ENCODE measurements around the gene PICK1. TPM values are rescaled to one million over a fixed set of nuclear protein-coding genes. Genes with fewer than 3 reads are reported as not detected.
"Not testable (repeated sequence)": the region's sequence is repeated elsewhere in the genome, so short reads cannot be mapped to it uniquely, and the experiment has no call there.

The PICK1 gene
- total RNA-seq, 1 donor from 2014 or later = 63.2 TPM

DNA sequence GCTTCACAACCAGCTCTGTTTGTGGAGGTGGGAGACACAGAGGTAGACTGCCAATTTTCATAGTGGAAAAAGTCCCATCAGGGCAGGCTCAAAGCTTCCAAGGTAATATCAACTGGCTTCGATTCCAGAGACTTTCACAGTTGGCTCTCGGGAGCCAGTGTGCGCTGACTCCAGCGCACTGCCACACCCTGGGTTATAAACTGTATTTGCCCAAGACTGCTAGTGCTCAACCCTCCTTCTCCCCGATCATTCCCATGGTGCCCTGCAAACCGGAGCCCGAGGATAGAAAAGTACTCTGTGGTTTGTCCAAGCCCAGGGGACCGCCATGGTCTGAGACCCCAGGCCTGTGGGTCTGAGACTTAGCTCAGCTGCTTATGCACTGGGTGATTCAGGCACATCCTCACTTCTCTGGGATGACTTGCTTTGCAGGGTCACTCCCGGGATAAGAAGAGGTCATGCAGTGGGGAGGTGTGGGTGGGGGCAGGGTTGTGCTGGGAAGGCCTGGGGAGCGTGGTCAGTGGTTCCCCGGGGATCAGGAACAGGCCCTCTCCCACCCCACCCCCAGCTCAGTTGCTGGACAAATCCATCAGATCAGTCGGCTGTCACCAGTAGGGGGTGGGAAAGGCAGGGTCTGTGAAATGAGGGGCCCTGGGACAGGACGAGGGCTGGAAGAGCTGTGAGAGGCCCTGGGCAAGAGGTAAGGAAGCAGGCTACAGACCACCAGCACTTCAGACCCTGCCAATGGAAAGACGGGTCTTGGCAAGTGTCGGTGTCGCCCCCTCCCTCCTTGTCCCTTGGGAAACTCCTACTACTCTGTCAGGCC is 26.7 kb upstream of the PICK1 start:
- no peak for DNase-seq (ENCODE audit: low spot score)

- DNase-seq (ENCODE audit: low spot score) = no peak
Observed at GRCh38 chr22:38031491-38031890, 25.7 kb upstream of the PICK1 start.

GRCh38 chr22:38032681-38033521 is 24.3 kb upstream of the PICK1 start:
- no peak for DNase-seq (ENCODE audit: low spot score)

DNA sequence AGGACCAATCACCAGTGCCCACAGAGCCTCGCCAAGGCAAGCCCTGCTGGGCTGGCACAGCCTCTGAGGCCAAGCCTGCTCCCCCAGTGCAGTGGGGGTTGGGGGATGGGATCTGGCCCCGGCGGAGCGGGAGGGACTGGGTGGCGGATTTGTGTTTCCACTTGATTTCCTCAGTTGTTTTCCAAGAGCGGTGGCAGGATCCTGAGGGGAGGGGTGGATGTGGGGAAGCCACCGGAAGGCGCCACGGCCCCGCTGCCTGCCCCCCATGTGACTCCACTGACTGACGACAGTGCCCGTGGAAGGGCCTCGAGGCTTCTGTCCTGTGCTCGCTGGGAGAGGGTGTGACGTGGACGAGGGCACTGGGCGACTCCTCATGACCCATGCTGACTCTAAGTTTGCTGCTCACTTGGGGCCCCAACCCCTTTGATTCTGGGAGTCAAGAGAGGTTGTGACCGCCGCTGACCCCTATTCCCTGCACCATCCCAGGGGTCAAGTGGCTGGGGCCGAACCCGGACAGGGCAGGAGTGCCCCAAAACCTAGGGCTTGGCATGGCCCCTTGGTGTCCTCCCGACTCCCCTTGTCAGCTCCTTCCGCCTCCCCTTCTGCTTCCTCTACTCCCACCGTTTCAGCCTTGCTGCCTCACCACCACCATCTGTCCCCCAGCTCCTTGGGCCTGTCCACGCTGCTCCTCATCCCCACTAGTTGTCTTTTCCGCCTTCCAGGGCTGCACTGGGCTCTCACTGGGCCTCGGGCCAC is 23.5 kb upstream of the PICK1 start:
- DNase-seq (ENCODE audit: low spot score) = no peak

GRCh38 chr22:38034278-38034882 is 22.8 kb upstream of the PICK1 start:
- peak; percentile 85 for DNase-seq (ENCODE audit: low spot score)

DNA sequence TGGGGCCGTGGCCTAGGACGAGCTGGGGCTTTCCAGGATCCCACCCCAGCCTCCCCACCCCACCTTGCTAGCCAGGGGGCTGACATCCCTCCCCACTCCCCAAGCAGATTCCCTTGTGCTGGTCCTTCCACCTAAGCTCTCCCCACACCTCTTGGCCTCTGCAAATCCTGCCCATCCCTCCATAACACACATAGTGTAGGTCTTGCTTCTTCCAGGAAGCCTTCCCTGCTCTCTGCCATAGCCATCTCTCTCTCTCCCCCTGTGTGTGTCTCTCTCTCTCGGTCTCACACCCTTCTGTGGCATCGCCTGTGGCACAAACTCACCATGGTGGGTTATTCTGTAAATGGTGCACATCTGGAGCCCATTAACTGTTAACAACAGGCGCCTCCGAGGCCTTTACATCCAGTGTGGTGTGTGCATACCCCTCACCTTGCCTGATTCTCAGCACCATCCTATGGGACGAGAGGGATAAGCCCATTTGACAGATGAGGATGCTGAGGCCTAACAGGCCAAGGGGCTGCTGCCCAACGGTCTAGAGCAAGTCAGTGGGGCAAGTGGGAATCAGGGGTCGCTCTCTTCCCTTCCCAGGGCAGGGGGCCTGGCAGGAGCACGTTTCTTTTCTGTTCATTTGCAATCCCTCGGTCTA is 22.2 kb upstream of the PICK1 start:
- no peak for DNase-seq (ENCODE audit: low spot score)

- DNase-seq (ENCODE audit: low spot score) = no peak
Observed at GRCh38 chr22:38035530-38035885, 21.7 kb upstream of the PICK1 start.

DNA sequence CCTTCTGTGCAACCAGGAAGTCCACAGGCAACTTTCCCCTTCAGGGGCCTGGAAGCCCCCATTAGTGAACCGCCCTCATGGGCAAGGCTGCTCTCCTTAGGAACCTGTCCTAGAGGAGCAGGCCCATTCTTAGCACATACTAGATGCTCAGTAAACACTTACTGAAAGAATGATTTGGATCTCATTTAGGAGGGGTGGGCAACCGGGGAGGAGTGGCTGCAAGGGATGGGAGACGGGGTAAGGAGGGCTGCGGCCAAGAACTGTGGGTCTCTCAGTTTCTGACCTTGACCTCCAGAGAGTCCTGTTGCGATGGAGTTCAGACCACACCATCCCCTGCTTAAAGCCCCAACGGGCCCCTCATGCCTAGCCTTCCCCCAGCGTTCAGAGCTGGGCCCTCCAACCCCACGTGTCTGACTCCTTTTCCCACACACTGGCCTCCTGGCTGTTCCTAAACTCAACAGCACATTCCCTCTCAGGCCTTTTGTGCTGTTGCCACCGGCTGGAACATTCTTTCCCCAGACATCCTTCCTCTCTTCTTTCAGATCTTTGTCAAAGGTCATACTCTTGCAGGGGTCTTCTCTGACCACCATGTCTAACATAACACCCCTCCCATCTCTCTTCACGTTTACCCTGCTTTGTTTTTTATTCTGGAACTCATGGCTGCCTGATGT is 20.7 kb upstream of the PICK1 start:
- no peak for DNase-seq (ENCODE audit: low spot score)

GRCh38 chr22:38037367-38038150 is 19.6 kb upstream of the PICK1 start:
- not testable (repeated sequence) for DNase-seq (ENCODE audit: low spot score)

- no peak for DNase-seq (ENCODE audit: low spot score)
Observed at GRCh38 chr22:38038426-38038825, 18.8 kb upstream of the PICK1 start.

DNA sequence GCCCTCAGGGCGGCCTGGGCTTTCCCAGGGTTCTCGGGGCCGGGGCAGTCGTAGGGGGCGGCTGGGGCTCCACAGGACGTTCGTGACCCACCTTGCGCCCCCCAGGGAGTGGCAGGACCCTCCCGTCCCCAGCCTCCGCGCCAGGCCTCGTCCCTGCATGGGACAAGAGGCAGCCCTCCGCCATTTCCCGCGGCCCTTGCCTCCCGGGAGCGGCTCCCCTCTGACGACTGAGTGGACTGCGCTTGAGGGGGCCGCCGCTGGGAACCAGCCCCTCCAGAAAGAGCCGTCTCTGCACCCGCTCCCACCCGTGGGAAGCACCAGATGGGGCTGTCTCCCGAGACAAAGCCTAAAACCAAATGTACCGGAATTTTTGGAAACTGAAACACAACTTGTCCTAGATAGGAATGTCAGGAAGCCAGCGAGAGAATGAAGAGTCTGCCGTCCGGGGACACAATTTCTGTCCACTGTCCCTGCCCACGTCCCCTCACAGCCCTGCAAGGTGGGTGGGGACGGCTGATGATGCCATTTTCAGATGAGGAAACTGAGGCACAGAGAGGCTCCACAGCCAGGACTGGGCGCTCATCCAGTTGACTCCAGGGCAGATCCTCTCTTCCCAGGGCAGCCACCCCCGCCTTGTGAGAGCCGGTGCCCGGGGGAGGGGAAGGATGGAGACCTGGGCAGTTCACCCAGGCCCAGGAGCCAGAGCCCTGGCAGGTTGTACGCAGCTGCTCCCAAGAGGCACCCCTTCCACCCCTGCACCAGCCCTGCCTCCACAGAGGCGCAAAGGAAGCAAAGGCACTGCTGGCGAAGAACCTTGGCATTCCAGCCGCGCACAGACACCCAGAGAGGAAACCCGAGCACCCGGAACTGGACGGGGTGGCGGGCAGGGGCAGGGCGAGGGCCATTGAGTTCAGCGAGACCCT is 18.1 kb upstream of the PICK1 start:
- DNase-seq (ENCODE audit: low spot score) = no peak

DNA sequence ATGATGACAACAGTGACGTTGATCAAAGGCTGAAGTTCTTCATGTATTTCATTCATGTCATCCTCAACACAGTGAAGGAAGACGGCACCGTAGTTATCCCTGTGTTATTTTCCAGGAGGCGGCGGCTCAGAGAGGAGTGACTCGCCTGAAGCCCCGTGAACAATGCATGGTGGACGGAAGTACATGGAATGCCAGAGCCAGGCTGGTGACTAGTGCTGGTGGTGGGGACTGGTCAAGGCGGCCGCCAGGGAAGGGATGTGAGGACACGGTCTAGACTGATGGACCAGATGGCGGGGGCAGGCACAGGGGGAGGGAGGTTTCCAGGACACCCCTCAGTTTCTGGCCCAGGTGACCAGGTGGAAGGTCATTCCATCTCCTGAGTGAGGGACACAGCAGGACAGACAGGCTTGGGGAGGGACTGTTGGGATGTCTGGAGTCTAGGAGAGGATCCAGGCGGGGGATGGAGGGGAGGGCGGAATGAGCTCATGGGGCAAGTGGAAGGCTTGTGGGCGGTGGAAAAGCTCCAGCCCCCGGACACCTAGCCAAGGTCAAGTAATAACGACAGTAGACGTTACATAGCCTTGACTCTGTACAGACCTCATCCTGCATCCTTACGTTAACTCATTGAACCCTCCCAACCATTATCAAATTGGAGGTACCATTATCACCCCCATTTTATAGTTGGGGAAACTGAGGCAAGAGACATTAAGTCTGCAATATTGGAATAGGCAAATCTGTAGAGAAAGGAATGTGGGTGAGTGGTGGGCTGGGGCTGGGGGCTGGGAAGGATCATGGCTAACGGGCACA is 16.0 kb upstream of the PICK1 start:
- no peak for DNase-seq (ENCODE audit: low spot score)

- DNase-seq (ENCODE audit: low spot score) = no peak
Observed at GRCh38 chr22:38041760-38042487, 15.3 kb upstream of the PICK1 start.

GRCh38 chr22:38042488-38042790 is 14.8 kb upstream of the PICK1 start:
- DNase-seq (ENCODE audit: low spot score) = no peak

DNA sequence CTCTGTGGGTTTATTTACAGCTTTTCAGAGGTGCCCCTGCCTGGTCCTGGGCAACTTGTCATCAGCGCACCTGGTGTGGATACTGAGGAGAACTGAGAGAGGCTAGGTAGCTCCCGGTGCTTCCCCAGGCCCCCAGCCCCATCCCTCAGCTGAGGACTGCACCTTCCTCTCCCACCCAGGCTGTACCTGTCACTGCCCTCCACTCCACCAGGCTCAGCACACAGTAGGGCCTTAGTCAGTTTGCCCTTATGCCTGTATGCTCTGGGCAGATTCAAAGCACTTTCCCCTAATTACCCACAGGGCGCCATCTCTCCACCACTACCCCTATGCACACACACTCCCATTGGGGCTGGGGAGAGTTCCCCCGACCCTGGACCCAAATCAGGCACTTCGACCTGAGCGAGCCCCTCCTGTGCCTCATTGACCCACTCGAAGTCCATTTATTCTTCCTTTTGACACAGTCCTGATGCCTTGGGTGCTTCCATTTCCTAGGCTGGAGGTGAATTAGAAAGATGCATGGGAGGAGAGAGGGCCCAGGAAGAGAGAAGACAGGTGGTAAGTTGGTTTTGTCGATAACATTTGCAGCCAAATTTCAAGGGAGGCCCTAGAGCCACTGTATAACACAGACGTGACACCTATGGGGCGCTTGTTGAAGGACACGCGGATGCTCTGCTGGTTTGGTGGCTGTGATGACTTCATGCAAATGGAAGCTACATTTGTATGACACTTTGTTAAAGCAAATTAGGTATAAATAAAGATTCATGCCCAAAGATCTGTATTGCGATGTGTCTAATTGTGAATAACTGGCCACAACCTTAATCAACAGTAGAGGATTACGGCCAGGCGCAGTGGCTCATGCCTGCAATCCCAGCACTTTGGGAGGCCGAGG is 13.8 kb upstream of the PICK1 start:
- DNase-seq (ENCODE audit: low spot score) = no peak

GRCh38 chr22:38046070-38046748 is 11.0 kb upstream of the PICK1 start:
- no peak for DNase-seq (ENCODE audit: low spot score)

Measured in ureter (tissue), 1 donor.